Thymus (tissue), 11 donors: ENCODE results near the gene KRTAP5-3. TPM values are rescaled to one million over a fixed set of nuclear protein-coding genes. Genes with fewer than 3 reads are reported as not detected.

Experiments used
- DNase-seq, 9 donors: peaks; one replicate each; pipeline ENCODE4 v3.0.0-alpha.2; 2013; ENCODE audit warnings: low spot score in 9 of 9, low read depth in 6 of 9, missing footprints in 1 of 9
- H3K27ac ChIP-seq, 2 donors: one replicate each; pipeline ENCODE4 v1.5.1; 2013; ENCODE audit warnings: control low read depth in 1 of 2, low read depth in 1 of 2, low read length in 1 of 2, mild to moderate bottlenecking in 1 of 2, moderate library complexity in 1 of 2
- H3K27me3 ChIP-seq, 2 donors: one replicate each; pipeline ENCODE4 v1.5.1; 2013; ENCODE audit warnings: low read length in 1 of 2; ENCODE audit not compliant: control insufficient read depth in 2 of 2, insufficient read depth in 1 of 2
- H3K36me3 ChIP-seq, 2 donors: one replicate each; pipeline ENCODE4 v1.5.1; 2013; ENCODE audit warnings: low read length in 1 of 2, mild to moderate bottlenecking in 1 of 2, moderate library complexity in 1 of 2; ENCODE audit not compliant: control insufficient read depth in 2 of 2, insufficient read depth in 2 of 2
- H3K4me1 ChIP-seq, 2 donors: one replicate each; pipeline ENCODE4 v1.5.1; 2013; ENCODE audit warnings: low read length in 2 of 2; ENCODE audit not compliant: control insufficient read depth in 2 of 2, insufficient read depth in 2 of 2
- H3K4me3 ChIP-seq, 2 donors: one replicate each; pipeline ENCODE4 v1.5.1; 2013; ENCODE audit warnings: low read length in 2 of 2, control low read depth in 1 of 2, mild to moderate bottlenecking in 1 of 2
- H3K9me3 ChIP-seq, 2 donors: one replicate each; pipeline ENCODE4 v1.5.1; 2013; ENCODE audit warnings: low read length in 1 of 2, mild to moderate bottlenecking in 1 of 2; ENCODE audit not compliant: control insufficient read depth in 2 of 2, insufficient read depth in 1 of 2
- WGBS: extraction: QIAGEN DNeasy Blood & Tissue Kit; methylation state at CpG from one replicate; pipeline ENCODE4 v1.1.7; 2013; 5-methylcytosine and 5-hydroxymethylcytosine counted together
- polyA plus RNA-seq: library from polyadenylated mRNA; stranded (reverse); fragments of 200-250 nt; gene quantifications from one replicate; pipeline ENCODE4 v1.2.3, GENCODE V29; 2013
- total RNA-seq: library from RNA; stranded (reverse); fragments of 120-200 nt; gene quantifications from one replicate; pipeline ENCODE4 v1.2.4, GENCODE V29; 2013
- donor health status: healthy.

The KRTAP5-3 gene
- total and polyA plus RNA-seq, 2 donors = 0.02 TPM; not detected in 1

GRCh38 chr11:1637628-1638027, 29.4 kb upstream of the KRTAP5-3 start:
- WGBS = 94% methylated on average over 2 of the region's 2 CpGs
- Histone ChIP-seq H3K4me3 (no peak overlapping the region), H3K9me3 (no peaks in the 10 kb centered on the region), H3K4me1 (no peaks in the 10 kb centered on the region), H3K36me3 (no peaks in the 10 kb centered on the region), H3K27ac (no peak overlapping the region), H3K27me3 (peaks cover 2 to 26% of the 10 kb centered on the region in 2 donors)
- no peak for DNase-seq

DNA sequence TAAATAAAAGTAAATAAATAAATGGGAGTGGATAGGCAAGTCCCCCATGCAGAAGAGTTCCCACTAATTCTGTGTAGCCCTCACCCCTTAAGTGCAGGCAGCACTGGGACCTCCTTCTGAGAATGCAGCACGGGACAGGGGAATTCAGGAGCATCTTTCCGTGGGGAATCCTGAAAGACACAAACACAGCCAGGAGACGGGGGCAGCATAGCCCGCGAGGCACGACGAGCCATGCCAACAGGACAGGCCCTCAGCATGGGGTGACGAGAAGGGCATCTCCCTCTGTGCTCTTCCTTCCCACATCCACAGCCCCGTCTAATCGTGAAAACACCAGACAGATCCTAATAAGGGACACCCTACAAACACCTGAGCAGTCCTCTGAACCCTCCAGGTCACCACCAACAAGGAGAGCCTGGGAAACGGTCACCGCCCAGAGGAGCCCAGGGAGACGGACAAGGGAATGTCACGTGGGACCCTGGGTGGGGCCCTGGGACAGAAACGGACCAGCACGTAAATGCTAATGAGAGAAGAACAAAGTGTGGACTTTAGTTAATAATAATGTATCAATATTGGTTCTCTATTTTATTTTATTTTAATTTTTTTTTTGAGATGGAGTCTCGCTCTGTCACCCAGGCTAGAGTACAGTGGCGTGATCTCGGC, 28.2 kb upstream of the KRTAP5-3 start:
- Histone ChIP-seq H3K27ac (no peak overlapping the region), H3K4me1 (no peaks in the 10 kb centered on the region), H3K36me3 (no peaks in the 10 kb centered on the region), H3K4me3 (no peak overlapping the region), H3K27me3 (peaks cover 2 to 32% of the 10 kb centered on the region in 2 donors), H3K9me3 (no peaks in the 10 kb centered on the region)
- 95% methylated on average over 19 of the region's 19 CpGs for WGBS
- no peak for DNase-seq

DNA sequence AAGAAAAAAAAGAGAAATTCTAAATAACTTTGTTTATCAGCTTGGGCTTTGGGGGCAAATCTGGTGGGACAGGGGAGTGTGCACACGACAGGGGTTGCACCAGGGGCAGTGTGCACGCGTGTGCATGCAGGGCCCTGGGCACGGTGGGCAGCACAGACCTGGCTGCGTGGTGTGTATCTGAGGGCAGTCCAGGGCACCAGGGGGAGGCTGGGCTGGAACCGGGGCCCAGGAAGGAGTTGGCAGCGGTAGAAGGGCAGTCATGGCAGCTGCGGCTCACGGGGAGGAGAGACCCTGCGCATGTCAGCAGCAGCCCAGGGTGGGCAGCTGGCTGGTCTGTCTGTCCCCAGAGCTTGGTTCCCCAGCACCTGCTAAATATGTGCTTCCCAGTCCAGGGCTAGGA, 25.6 kb upstream of the KRTAP5-3 start:
- peaks cover 0 to 32% of the 10 kb centered on the region in 2 donors for H3K27me3 ChIP-seq

GRCh38 chr11:1632053-1632714, 23.9 kb upstream of the KRTAP5-3 start:
- H3K4me1 ChIP-seq = no peaks in the 10 kb centered on the region
- no peak overlapping the region for H3K27ac ChIP-seq
- no peak for DNase-seq
- H3K4me3 ChIP-seq = no peak overlapping the region
- no peaks in the 10 kb centered on the region for H3K36me3 ChIP-seq
- peaks cover 0 to 40% of the 10 kb centered on the region in 2 donors for H3K27me3 ChIP-seq
- WGBS = 59% methylated on average over 11 of the region's 11 CpGs
- H3K9me3 ChIP-seq = no peaks in the 10 kb centered on the region

More for the DNA sequence above, 25.6 kb upstream of the KRTAP5-3 start:
- Histone ChIP-seq H3K36me3 (no peaks in the 10 kb centered on the region), H3K27ac (no peak overlapping the region), H3K9me3 (no peaks in the 10 kb centered on the region), H3K4me3 (no peak overlapping the region), H3K4me1 (no peaks in the 10 kb centered on the region)
- no peak for DNase-seq
- WGBS = 86% methylated on average over 10 of the region's 10 CpGs

- H3K4me3 ChIP-seq = no peak overlapping the region
- DNase-seq = no peak
- WGBS = 92% methylated on average over 13 of the region's 13 CpGs
- H3K9me3 ChIP-seq = no peaks in the 10 kb centered on the region
- no peaks in the 10 kb centered on the region for H3K4me1 ChIP-seq
- H3K27ac ChIP-seq = no peak overlapping the region
- no peaks in the 10 kb centered on the region for H3K36me3 ChIP-seq
- H3K27me3 ChIP-seq = peaks cover 0 to 42% of the 10 kb centered on the region in 2 donors
Observed at GRCh38 chr11:1631066-1631568, 22.9 kb upstream of the KRTAP5-3 start.

- WGBS = 79% methylated on average over 2 of the region's 2 CpGs
Observed at GRCh38 chr11:1630271-1630670, 22.0 kb upstream of the KRTAP5-3 start.

DNA sequence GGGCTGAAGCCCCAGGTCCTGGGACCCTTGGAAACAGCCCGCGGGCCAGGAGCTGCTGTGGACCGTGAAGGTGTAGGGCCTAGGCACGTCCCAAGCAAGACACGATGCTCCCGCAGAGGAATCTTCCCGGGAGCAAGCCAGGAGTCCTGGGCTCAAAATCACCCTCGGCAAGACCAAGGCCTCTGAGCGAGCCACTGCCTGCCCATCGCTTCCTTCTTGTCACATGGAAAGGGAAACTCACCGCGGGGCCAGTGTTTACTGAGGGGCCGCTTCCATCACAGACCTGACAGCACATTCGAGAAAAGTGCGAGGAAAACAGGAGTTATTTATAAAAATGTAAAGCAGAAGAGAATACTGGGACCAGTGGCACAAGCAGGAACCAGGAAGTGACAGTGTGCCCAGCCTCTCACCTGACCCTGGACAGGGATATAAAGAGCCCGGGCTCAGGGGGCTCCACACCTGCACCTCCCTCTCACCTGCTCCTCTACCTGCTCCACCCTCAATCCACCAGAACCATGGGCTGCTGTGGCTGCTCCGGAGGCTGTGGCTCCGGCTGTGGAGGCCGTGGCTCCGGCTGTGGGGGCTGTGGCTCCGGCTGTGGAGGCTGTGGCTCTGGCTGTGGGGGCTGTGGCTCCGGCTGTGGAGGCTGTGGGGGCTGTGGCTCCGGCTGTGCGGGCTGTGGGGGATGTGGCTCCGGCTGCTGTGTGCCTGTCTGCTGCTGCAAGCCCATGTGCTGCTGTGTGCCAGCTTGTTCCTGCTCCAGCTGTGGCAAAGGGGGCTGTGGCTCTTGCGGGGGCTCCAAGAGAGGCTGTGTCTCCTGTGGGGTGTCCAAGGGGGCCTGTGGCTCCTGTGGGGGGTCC, 21.3 kb upstream of the KRTAP5-3 start, which contains the start of gene KRTAP5-5:
Gene KRTAP5-5 (plus strand): TSS at position 450 of the 860 bp plus-strand sequence. CDS start 66 bp downstream, at position 516.
- Histone ChIP-seq H3K27ac (no peak within 1 kb of the TSS), H3K27me3 (peaks cover 0 to 47% of the 10 kb centered on the region in 2 donors), H3K36me3 (no peaks in the 10 kb centered on the region), H3K9me3 (no peaks in the 10 kb centered on the region), H3K4me1 (no peaks in the 10 kb centered on the region), H3K4me3 (no peak within 1 kb of the TSS)
- 73% methylated on average over 26 of the region's 26 CpGs for WGBS
- DNase-seq = no peak

More at GRCh38 chr11:1630271-1630670, 22.0 kb upstream of the KRTAP5-3 start:
- Histone ChIP-seq H3K27ac (no peak overlapping the region), H3K27me3 (peaks cover 0 to 47% of the 10 kb centered on the region in 2 donors), H3K4me1 (no peaks in the 10 kb centered on the region), H3K9me3 (no peaks in the 10 kb centered on the region), H3K4me3 (no peak overlapping the region), H3K36me3 (no peaks in the 10 kb centered on the region)
- DNase-seq = no peak

DNA sequence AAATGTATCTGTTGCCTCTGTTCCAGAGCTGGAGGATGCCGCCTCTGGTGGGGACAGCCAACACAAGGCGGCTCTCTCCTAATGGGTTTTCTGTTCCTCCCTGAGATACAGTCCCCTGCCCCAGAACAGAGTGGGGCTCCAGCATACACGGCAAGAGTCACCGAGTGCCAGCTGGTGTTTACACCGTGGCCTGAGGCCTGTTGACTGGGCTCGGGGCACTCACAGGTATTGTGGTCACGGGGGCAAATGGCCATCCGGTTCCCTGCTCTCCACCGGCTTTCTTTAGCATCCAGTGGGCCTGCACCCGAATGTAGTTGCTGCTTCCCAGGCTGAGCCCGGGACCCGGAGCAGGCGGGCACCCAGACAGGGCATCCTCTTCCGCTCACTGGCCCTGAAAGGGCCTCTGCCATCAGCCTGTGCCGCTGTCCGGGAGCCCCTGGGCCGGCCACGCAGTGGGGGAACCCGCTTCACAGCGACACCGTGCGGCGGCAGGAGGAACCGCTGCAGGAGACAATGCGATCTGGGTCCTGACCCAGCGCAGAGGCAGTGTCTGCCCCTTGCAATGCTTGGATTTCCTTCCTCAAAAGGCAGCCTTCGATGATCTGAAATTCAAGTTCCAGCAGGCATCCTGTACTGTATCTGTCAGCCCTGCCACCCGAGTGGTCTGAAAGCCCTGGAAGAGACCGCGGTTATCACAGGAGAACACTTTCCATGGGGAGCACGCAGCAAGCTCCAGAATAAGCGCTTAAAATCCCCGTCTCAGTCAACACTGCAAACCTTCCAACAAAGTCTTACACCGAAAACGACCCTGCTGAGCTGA, 20.5 kb upstream of the KRTAP5-3 start:
- no peaks in the 10 kb centered on the region for H3K36me3 ChIP-seq
- H3K27me3 ChIP-seq = peaks cover 0 to 44% of the 10 kb centered on the region in 2 donors
- peak in 6 of 9 donors; percentile 6 to 38 (median 22) for DNase-seq
- no peaks in the 10 kb centered on the region for H3K4me1 ChIP-seq
- H3K27ac ChIP-seq = no peak overlapping the region
- WGBS = 27% methylated on average over 35 of the region's 35 CpGs
- H3K4me3 ChIP-seq = no peak overlapping the region
- H3K9me3 ChIP-seq = no peaks in the 10 kb centered on the region
